Activated CD8-positive, alpha-beta memory T cell treated with anti-CD3 and anti-CD28 coated beads, Interleukin-2, amount 50 U/mL, for 24 hours (primary cell): ENCODE results near the gene MAML2.

Experiments
- DNase-seq: peaks from one replicate; pipeline ENCODE4 v3.0.0-alpha.2; 2020; ENCODE audit errors: extremely low read depth

MAML2 gene

GRCh38 chr11:96211436-96211835 lies 131.6 kb downstream of the MAML2 start:
- DNase-seq: no peak

DNA sequence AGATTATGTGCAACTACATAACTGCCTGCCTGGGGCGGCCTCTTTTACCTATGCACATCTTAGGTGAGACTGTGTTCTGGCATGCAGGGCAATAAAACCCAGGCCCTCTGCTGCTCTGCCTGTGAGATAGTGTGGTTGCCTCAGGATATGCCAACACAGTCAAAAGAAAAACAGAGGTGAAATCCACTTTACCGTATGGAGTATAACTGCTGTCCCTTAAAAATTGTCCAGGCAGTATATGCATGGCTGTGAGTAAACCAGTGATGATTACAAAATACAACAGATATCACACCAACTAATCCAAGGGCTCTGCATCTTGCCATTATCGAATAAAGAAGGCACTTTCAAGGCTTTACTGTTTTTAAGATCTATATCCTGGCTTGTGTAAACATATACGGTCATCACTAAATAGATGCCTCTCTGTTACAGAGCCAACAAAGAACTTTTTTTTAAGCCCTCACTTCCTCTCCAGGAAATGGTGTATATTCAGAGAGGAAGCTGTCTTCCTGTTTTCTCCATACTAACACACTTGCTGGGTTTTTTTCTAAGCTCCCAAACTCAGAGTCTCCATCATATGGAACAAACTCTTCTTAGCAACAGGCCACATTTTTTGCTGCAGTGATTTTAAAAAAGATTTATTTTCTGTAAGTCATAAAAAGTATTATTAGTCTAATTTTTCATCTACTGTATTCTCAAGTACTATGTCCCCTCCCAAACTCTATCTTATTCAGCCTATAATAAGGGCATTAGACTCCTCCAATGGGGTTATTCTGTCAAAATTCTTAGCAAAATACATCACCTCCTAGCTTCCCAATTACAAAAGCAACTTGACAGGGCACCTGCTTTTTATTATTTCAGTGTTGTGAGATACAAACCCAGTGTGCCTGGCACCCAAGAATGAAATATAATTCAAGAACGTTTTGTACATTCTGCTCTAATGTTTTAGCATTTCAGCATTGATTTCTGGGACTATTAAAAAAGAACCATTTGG lies 135.2 kb downstream of the MAML2 start:
- DNase-seq: no peak

GRCh38 chr11:96206955-96207354 lies 136.0 kb downstream of the MAML2 start:
- no peak for DNase-seq

- no peak for DNase-seq
Measured at GRCh38 chr11:96205460-96205809, 137.6 kb downstream of the MAML2 start.

DNA sequence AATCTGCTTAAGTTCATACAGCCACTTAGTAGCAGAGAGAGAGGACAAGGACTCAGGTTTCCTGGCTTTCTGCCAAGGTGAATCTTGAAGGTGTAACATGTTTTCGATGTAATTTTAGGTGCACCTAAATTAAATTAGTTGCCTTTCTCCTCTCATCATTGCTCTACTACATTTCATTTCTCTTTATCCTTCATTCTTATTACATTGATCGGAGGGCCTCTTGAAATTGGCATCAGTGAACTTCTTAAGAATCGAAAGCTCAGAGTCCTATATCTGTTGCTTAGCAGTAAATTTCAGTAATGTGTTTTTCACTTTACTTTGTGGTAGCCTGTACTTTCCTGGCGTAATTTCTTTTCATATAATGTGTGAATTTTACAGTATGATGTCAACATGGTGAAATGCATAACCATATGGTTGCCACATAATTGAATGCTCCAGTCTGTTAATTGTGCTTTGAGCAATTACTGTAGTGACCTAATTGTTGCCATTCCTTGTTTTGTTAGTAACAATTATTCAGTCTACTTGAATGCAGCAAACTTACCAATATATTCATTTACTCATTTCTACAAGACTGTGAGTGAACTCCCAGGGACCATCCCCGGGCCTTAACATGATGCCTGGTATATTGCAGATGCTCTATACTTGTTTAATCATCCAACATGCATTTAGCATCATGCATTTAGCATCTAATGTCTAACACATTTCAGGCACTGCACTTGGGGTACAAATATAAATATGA lies 138.1 kb downstream of the MAML2 start:
- no peak for DNase-seq

GRCh38 chr11:96204366-96204659 lies 138.7 kb downstream of the MAML2 start:
- no peak for DNase-seq

DNA sequence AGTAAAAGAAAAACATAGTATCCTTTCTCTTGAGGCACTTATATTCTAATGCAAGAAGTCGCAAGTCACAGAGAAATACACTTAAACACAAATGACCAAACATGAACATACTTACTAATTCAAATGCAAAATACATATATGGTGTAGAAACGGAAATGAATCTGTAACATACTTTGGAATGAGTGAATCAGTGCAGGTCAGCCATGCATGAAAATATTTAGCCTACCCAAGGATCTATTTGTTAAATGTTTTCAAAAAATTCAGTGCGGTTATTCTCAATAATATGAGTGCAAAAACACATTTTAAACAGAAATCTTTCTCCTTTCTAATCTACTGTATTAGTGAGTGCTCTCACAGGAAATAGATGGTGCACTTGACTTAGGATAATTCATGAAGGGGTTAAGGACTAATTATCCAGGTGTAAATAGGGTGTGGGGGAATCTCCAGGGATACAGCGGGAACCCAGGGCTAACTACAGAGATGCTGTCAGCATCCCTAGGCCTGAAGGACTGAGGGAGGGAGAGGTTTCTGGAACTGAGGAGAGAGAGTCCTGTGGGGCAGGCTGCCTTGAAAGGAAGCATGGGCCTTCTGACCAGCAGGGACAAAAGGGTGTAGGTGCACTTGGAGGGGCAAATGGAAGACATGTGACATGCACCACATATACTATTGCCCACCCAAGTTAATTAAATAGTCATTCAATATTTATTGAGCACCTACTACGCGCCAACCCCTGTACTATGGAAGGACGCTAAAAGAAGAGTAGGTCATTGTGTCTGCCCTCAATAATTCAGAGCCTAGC lies 139.2 kb downstream of the MAML2 start:
- DNase-seq: no peak

GRCh38 chr11:96200243-96200642 lies 142.8 kb downstream of the MAML2 start:
- no peak for DNase-seq

DNA sequence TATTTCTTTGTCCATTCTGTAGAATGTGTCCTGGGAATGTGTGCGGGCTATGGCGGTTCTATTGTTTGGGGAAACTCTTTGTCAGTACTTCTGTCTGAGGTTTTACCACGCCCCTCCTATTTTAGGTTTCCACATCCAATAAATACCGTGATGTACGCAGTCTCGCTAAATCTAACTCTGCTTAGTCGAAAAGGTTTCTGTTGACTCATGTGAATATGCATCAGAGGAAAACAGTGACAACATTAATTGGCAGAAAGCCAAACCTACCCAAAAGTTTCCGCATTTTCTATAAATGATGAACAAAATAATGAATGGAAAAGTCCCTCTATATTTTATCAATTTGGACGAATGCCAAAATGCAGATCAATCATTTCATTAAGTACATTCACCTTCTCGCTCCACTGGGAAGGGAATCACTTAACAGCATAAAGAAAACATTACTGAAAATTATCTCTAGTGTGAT lies 143.4 kb downstream of the MAML2 start:
- DNase-seq: no peak

DNA sequence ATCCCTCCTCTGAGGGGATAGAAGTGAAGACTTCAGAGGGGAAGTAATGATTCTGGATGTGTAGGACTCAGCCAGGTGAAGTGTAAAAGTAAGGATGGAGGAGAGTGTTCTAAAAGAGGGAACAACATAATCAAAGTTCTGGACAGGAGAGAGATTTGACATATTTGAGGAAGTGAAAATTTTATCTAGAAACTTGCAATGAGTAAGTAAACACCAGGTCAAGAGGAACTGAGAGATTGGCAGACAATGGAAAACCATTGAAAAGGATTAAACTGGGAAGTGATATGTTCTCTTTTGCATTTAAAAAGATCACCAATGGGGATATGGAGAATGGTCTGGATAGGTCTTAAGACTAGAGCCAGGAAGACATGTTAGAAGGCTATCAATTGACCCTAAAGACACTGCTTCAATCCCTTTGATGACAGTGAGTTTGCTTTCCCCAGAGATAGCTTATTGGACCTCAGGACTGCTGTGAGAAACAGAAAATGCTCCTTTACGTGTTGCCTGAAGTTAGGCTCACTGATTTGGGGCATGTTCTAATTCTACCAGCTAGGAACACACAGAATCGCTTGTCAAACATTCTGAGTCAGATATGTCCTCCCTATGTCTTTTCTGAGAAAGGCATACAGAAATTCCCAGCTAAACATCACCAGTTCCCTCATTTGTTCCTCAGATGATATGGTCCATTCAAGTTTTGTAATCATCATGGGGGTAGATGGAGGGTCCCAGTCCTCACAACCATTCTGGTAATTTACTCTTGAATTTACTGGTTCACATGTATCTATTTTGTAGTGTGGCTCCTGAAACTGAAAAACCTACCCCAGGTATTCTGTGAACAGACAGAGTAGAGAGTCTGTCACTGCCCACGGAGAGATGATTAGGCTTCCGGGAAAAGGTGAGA lies 144.9 kb downstream of the MAML2 start:
- DNase-seq: no peak

DNA sequence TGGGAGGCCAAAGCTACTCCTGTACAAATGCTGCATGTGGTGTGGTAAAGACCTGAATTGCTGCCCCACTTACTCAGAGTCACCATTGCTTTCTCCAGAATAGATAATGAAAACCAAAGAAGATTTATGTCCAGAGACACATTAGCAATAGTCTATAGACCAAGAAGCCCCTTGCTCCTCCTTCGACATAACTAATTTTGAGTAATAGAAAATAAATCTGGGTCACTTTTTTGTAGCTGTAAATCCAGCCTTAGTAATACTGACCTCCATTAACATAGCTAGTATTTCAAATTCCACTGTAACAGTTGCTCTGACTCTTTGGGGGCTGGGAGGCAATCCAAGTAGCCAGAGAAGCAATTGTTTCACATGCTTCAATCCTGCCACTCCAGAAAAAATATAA lies 145.9 kb downstream of the MAML2 start:
- no peak for DNase-seq

GRCh38 chr11:96196181-96196662 lies 146.8 kb downstream of the MAML2 start:
- DNase-seq: no peak

GRCh38 chr11:96195671-96196070 lies 147.3 kb downstream of the MAML2 start:
- DNase-seq: no peak

GRCh38 chr11:96194581-96195374 lies 148.2 kb downstream of the MAML2 start:
- DNase-seq: no peak

DNA sequence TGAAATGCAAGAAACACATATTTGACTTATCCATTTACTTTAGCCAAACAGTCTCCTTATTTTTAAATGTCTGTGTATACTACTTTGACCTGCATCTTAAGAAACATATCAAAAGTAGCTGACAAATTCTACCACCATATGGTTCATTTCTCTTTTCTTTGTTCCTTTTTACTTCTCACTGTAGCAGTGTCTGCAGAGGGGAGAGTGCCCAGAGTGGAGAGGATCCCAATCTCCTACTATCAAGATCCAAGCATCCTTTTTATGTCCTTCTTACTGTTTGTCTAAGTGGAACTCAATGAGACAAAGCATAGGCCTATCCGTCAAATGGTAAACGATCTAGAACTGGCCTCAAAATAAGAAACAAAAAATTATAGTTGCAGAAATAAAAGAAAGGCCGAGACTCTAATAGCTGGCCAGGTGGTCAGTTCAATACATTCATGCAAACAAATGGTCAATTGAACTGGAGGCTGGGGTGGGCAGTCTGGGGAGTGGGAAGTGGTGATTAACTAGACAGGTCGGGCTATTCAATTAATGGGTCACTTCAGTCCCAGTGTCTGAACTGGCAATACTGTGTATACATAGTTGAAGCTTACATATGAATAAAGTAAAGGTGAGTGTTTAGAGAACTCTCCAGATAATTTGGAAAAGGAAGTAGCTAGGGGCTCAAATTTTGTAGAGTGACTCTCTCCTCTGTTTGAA lies 149.1 kb downstream of the MAML2 start:
- DNase-seq: no peak

GRCh38 chr11:96191752-96192151 lies 151.2 kb downstream of the MAML2 start:
- no peak for DNase-seq

- no peak for DNase-seq
Measured at GRCh38 chr11:96189351-96189750, 153.6 kb downstream of the MAML2 start.

DNA sequence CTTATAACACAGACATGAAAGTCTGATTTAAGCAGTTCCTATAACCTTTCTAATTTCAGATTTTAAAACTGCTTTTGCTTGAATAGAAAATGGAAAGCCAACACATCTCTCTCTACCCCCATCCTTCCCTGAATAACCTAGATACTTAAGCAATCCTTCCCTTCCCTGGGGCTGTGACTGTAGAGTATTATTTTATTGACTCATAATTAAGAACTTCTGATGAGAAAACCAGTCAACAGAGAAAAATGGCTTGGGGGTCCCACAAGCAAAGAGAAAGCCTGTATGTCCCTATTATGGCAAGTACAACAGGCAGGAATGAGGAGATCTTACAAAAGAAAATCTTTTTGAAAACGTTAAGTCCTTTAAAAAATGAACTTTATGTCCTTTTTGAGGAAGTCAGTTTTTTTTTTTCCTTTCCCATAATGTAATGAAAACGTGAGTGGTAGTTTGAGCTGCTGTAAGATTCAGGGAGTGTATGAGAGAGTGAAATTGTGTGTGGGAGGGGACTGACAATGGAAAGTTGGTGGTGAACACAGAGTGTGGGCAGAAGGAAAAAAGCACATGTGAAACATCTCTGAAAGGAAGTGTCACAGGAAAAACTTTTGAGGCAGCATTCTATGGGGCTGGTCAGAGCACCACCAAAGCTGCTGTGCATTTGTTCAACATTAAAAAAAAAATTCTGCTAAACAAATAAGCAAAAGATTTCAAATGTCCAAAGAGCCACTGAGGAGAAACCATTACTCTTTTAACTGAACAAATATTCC lies 154.6 kb downstream of the MAML2 start:
- DNase-seq: no peak

DNA sequence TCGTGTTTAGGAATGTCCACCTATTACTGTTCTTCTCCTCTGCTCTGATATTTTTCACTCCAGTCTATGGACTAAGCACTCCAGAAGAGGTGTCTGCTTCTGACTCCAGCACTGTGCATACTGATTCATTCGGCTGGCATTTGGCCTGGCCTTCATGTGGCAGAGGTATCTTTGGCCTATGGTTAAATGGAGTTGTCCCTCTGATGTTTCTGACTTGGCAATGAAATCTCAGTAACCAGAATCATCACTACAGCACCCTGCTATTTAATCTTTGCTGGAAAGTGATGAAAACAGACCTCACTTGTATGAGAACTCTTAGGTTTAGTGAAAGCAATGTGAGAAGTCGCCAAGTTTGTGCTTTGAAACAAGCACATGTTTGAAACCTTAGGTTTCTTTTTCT lies 155.2 kb downstream of the MAML2 start:
- DNase-seq: no peak
